ENCODE results near the gene IGSF21. TPM values are rescaled to one million over a fixed set of nuclear protein-coding genes. Genes with fewer than 3 reads are reported as not detected.

IGSF21 gene
- polyA plus RNA-seq, 2 of the 4 experiments (the other 2 are of a cell fraction): not detected

- WGBS (ENCODE audit: missing lambda C conversion rate): 9% methylated on average over 8 of the region's 9 CpGs
These were observed 123.2 kb downstream of the IGSF21 start for GRCh38 chr1:18230840-18231239.

DNA sequence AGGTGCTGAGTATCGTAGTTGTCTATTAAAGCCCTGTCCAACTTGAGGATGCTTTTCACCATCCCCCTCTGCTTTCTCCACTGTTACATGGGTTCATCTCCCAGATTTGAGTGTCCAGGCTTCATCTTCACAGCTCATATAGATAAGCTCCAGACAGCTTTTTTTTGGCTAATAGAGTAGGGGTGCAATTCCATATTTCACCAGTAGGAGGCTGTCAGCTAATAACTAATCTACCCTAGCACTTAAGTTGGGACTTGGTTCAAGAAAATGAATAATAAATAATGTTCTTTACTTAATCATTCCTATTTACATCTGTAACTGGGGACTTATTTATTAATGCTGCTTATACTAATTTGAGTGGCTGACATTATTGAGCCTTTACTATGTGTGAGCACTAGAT lies 124.5 kb downstream of the IGSF21 start:
- TF ChIP-seq HEYL (CRISPR knock-in tag; IDR thresholded peaks at IDR 0.05): no peak
- no peak for TF ChIP-seq GATA3 (IDR thresholded peaks at IDR 0.05; ENCODE audit: borderline replicate concordance)
- TF ChIP-seq HOXA7 (CRISPR knock-in tag; IDR thresholded peaks at IDR 0.05): no peak
- 87% methylated on average over 1 of the region's 1 CpG for WGBS (ENCODE audit: missing lambda C conversion rate)
- Histone ChIP-seq H3K4me2 (no peak overlapping the region), H3K4me1 (no peaks in the 10 kb centered on the region), H3K9me3 (no peaks in the 10 kb centered on the region; the same call in 2 of the 3 replicates), H3K4me3 (no peak overlapping the region), H3K27ac (no peak overlapping the region)
- POLR2A ChIA-PET: no interaction called here
- FAIRE-seq (no peak), DNase-seq (ENCODE audit: low read depth in 1 of 2, low spot score in 1 of 2) (peak in 1 of 2 experiments; percentile 2), ATAC-seq (no peak)
- CTCF ChIA-PET: interaction anchor here (1.4 kb wide), 1 partner anchor 14 kb away, joined by 4 read pairs; no protein-coding TSS in a partner anchor

More at GRCh38 chr1:18230840-18231239, 123.2 kb downstream of the IGSF21 start:
- ATAC-seq (no peak), DNase-seq (ENCODE audit: low read depth in 1 of 2, low spot score in 1 of 2) (no peak), FAIRE-seq (no peak)
- POLR2A ChIA-PET: no interaction called here
- Histone ChIP-seq H3K9me3 (no peaks in the 10 kb centered on the region; the same call in 2 of the 3 replicates), H3K4me3 (no peak overlapping the region), H3K4me2 (no peak overlapping the region), H3K27ac (no peak overlapping the region), H3K4me1 (no peaks in the 10 kb centered on the region)
- TF ChIP-seq, protein P1, sequence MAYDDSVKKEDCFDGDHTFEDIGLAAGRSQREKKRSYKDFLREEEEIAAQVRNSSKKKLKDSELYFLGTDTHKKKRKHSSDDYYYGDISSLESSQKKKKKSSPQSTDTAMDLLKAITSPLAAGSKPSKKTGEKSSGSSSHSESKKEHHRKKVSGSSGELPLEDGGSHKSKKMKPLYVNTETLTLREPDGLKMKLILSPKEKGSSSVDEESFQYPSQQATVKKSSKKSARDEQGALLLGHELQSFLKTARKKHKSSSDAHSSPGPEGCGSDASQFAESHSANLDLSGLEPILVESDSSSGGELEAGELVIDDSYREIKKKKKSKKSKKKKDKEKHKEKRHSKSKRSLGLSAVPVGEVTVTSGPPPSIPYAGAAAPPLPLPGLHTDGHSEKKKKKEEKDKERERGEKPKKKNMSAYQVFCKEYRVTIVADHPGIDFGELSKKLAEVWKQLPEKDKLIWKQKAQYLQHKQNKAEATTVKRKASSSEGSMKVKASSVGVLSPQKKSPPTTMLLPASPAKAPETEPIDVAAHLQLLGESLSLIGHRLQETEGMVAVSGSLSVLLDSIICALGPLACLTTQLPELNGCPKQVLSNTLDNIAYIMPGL (CRISPR knock-in tag; IDR thresholded peaks at IDR 0.05; ENCODE audit: borderline replicate concordance): no peak
- CTCF ChIA-PET: interaction anchor here (0.8 kb wide), 1 partner anchor 9 kb away, joined by 3 read pairs; no protein-coding TSS in a partner anchor

GRCh38 chr1:18233176-18233864 lies 125.7 kb downstream of the IGSF21 start:
- FAIRE-seq (no peak), DNase-seq (ENCODE audit: low read depth in 1 of 2, low spot score in 1 of 2) (no peak), ATAC-seq (no peak)
- no peaks in the 10 kb centered on the region; the same call in 2 of the 3 replicates for H3K9me3 ChIP-seq
- TF ChIP-seq GATA3 (IDR thresholded peaks at IDR 0.05; ENCODE audit: borderline replicate concordance) (no peak), NR3C1 (IDR thresholded peaks at IDR 0.05) (no peak), POLR2A (IDR thresholded peaks at IDR 0.05; ENCODE audit: low read length) (no peak), CBX8 (IDR thresholded peaks at IDR 0.05) (no peak), SMC3 (IDR thresholded peaks at IDR 0.05) (no peak), PHF8 (IDR thresholded peaks at IDR 0.05; ENCODE audit: borderline replicate concordance, low read depth) (no peak), RFX5 (IDR thresholded peaks at IDR 0.05) (no peak), MAX (IDR thresholded peaks at IDR 0.05) (no peak)
- TF ChIP-seq, protein P2, sequence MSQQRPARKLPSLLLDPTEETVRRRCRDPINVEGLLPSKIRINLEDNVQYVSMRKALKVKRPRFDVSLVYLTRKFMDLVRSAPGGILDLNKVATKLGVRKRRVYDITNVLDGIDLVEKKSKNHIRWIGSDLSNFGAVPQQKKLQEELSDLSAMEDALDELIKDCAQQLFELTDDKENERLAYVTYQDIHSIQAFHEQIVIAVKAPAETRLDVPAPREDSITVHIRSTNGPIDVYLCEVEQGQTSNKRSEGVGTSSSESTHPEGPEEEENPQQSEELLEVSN (IDR thresholded peaks at IDR 0.05; ENCODE audit: borderline replicate concordance, low read depth): no peak
- TF ChIP-seq, protein P3, sequence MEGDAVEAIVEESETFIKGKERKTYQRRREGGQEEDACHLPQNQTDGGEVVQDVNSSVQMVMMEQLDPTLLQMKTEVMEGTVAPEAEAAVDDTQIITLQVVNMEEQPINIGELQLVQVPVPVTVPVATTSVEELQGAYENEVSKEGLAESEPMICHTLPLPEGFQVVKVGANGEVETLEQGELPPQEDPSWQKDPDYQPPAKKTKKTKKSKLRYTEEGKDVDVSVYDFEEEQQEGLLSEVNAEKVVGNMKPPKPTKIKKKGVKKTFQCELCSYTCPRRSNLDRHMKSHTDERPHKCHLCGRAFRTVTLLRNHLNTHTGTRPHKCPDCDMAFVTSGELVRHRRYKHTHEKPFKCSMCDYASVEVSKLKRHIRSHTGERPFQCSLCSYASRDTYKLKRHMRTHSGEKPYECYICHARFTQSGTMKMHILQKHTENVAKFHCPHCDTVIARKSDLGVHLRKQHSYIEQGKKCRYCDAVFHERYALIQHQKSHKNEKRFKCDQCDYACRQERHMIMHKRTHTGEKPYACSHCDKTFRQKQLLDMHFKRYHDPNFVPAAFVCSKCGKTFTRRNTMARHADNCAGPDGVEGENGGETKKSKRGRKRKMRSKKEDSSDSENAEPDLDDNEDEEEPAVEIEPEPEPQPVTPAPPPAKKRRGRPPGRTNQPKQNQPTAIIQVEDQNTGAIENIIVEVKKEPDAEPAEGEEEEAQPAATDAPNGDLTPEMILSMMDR (IDR thresholded peaks at IDR 0.05): no peak
- WGBS (ENCODE audit: missing lambda C conversion rate): 44% methylated on average over 5 of the region's 5 CpGs
- H3K27ac ChIP-seq: no peak overlapping the region
- H3K4me3 ChIP-seq: no peak overlapping the region
- ChIA-PET CTCF (interaction anchor here (1.1 to 1.4 kb wide), 3 partner anchors 13 to 447 kb away, joined by 3 to 4 read pairs (median 4); no protein-coding TSS in a partner anchor), POLR2A (no interaction called here)
- H3K4me2 ChIP-seq: no peak overlapping the region
- no peaks in the 10 kb centered on the region for H3K4me1 ChIP-seq

- POLR2A ChIA-PET: no interaction called here
- Histone ChIP-seq H3K27ac (no peak overlapping the region), H3K4me1 (no peaks in the 10 kb centered on the region), H3K4me3 (no peak overlapping the region), H3K4me2 (no peak overlapping the region), H3K9me3 (no peaks in the 10 kb centered on the region; the same call in 2 of the 3 replicates)
- TF ChIP-seq RAD21 (conservative IDR thresholded peaks at IDR 0.05 in 1 of 2, IDR thresholded peaks at IDR 0.05 in 1 of 2) (peak; percentile 14 to 29; a peak in 1 of 5 replicates), HES2 (IDR thresholded peaks at IDR 0.05) (no peak)
- TF ChIP-seq, protein P3 (IDR thresholded peaks at IDR 0.05): peak; percentile 33; the same call in 1 of the 3 replicates
- 53% methylated on average over 6 of the region's 6 CpGs for WGBS (ENCODE audit: missing lambda C conversion rate)
- CTCF ChIA-PET: interaction anchor here (0.6 to 1.6 kb wide), 8 partner anchors 8 to 991 kb away, joined by 3 to 7 read pairs (median 4); no protein-coding TSS in a partner anchor
- FAIRE-seq (no peak), ATAC-seq (peak; percentile 70 to 86; a peak in 4 of 6 replicates), DNase-seq (ENCODE audit: low read depth in 1 of 2, low spot score in 1 of 2) (peak; percentile 63 to 78)
These were observed 127.2 kb downstream of the IGSF21 start for GRCh38 chr1:18234790-18235242.
